ENCODE measurements around the gene HIPK1. TPM values are rescaled to one million over a fixed set of nuclear protein-coding genes. Genes with fewer than 3 reads are reported as not detected.
A peak's percentile ranks its signal among the peaks of the same experiment; 100 is the strongest.
"Not testable (repeated sequence)": the region's sequence is repeated elsewhere in the genome, so short reads cannot be mapped to it uniquely, and the experiment has no call there.

HIPK1 gene
- total RNA-seq, 1 donor from 2014 or later = 45.2 TPM

- no peak for DNase-seq
Observed at GRCh38 chr1:113945329-113945728, 16.2 kb downstream of the HIPK1 start.

DNA sequence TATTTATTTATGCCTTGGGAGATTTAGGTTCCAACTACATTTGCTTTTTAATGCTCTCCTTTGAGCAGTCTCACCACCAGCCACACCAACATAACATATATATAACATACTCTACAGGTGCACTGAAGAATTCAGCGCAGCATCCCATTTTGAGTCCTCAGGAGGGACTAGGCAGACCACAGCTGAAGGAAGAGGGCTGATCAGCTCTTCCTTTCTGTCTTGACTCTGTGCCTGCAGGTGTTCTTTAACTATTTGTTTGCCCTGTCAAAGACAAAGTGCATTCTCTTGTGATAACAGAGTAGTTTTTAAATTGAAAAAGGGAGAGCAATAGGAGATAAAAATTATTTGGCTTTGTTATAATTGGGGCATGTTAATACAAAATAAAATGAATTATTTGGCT, 17.0 kb downstream of the HIPK1 start:
- no peak for DNase-seq

- DNase-seq = no peak
Observed at GRCh38 chr1:113946678-113947387, 17.7 kb downstream of the HIPK1 start.

GRCh38 chr1:113947388-113948107, 18.4 kb downstream of the HIPK1 start:
- no peak for DNase-seq

GRCh38 chr1:113948151-113948550, 19.0 kb downstream of the HIPK1 start:
- not testable (repeated sequence) for DNase-seq

DNA sequence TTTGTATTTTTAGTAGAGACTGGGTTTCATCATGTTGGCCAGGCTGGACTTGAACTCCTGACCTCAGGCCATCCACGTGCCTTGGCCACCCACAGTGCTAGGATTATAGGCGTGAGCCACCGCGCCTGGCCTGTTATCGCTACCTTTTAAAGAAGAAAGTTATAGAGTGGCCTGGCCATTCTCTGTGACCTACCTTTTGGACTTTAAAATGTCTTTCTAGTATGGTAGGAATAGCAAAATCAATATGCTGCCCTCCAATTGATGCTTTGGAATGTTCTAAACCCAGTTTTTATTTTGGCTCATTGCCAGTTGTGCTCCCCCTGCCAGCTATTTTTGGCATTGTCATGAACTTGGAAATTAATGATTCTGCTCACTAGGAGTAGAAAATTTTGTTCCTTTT, 19.9 kb downstream of the HIPK1 start:
- no peak for DNase-seq

GRCh38 chr1:113950908-113951307, 21.8 kb downstream of the HIPK1 start:
- DNase-seq = no peak

- no peak for DNase-seq
Observed at GRCh38 chr1:113951719-113952118, 22.6 kb downstream of the HIPK1 start.

- DNase-seq = no peak
Observed at GRCh38 chr1:113957984-113958383, 28.9 kb downstream of the HIPK1 start.

- DNase-seq = no peak
Observed at GRCh38 chr1:113958691-113959090, 29.6 kb downstream of the HIPK1 start.

DNA sequence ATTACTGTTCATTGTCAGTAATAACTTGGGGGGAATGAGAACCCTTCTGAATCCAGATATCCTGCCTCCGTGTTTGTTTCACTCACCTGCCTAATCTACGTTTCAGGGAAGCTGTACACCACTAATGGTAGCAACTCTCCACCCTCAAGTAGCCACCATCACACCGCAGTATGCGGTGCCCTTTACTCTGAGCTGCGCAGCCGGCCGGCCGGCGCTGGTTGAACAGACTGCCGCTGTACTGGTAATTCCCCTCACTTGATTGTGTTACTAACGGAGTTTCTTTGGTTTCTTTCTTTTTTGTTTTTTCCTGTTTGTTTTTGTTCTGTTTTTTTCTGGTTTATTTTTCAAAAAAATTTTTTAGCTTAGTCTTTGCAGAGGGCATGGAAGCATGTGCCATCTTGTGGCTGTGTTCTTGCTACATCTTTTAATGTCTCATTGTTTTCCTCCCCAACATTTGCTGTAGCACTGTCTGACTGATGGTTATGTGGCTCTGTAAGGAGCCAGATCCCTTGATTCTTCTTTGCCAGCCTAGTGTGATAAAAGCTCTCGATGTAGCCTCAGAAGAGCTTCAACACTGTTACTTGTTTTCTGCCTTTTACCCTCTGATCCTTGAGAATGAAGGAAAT, 34.3 kb downstream of the HIPK1 start:
- no peak for DNase-seq

GRCh38 chr1:113965703-113966412, 36.7 kb downstream of the HIPK1 start:
- no peak for DNase-seq

DNA sequence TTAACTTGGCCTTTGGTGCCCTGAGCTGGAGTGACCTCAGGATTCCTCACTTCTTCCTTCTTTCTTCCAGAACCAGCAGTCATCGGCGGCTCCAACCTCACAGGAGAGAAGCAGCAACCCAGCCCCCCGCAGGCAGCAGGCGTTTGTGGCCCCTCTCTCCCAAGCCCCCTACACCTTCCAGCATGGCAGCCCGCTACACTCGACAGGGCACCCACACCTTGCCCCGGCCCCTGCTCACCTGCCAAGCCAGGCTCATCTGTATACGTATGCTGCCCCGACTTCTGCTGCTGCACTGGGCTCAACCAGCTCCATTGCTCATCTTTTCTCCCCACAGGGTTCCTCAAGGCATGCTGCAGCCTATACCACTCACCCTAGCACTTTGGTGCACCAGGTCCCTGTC, 43.8 kb downstream of the HIPK1 start:
- no peak for DNase-seq

GRCh38 chr1:113975211-113975895, 46.2 kb downstream of the HIPK1 start:
- DNase-seq = no peak

- DNase-seq = no peak
Observed at GRCh38 chr1:113976609-113977278, 47.6 kb downstream of the HIPK1 start.

GRCh38 chr1:113977906-113978305, 48.8 kb downstream of the HIPK1 start:
- no peak for DNase-seq

DNA sequence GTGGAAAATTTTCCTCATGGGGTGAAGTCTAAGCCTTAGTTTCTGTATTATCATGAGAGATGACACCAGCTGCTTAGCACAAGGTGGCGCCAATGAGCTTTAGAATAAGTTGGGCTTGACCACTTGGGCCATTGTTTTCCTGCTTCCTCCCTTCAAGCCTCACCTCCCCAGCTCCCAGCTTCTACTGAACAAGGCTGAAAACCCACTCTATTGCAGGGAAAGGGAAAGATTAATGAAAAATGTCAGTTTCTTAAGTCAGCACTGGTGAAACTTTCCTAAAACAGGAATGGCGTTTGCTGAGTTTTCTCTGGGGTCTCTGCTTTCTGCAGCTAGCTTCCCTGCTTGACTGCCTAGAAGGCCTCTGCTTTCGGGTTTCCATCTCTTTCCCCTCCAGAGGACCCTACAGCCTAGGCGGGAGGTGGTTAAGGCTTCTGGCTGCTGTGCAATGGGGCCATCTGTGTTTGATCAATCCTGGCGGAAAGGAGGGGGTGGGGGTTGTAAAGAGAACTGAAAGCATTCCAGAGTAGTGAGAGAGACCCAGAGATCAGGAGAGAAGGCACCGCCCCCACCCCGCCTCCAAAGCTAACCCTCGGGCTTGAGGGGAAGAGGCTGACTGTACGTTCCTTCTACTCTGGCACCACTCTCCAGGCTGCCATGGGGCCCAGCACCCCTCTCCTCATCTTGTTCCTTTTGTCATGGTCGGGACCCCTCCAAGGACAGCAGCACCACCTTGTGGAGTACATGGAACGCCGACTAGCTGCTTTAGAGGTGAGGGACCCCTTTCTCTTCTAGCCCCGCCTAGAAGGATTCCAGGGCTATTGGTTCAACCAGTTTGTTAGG, 50.0 kb downstream of the HIPK1 start, which contains the start of gene OLFML3:
OLFML3 (plus strand) TSS at position 612 of the 840 bp plus-strand sequence; CDS start at position 655, 43 bp downstream.
- DNase-seq = peak; percentile 62

GRCh38 chr1:113980110-113980509, 51.0 kb downstream of the HIPK1 start:
- no peak for DNase-seq

- no peak for DNase-seq
Observed at GRCh38 chr1:113981962-113982931, 53.1 kb downstream of the HIPK1 start.

All from occipital lobe (tissue), 2 donors.